ENCODE measurements around the gene CST9. TPM values are rescaled to one million over a fixed set of nuclear protein-coding genes. Genes with fewer than 3 reads are reported as not detected.

Gene CST9
- total and polyA plus RNA-seq, 10 of the 15 experiments (the other 5 are each of a cell fraction or from before 2014, with no cell fraction given), result not detected

GRCh38 chr20:23647346-23647745, 41.6 kb upstream of the CST9 start:
- TF ChIP-seq SRF (IDR thresholded peaks at IDR 0.05; ENCODE audit: low read depth in 2 of 2, low read length in 2 of 2) (no peak), NFYA (IDR thresholded peaks at IDR 0.05; ENCODE audit: borderline replicate concordance, low read depth, low read length) (no peak), MYC (IDR thresholded peaks at IDR 0.05; ENCODE audit: insufficient read depth, insufficient read length, insufficient replicate concordance, low read length, severe bottlenecking) (no peak), POLR2A (IDR thresholded peaks at IDR 0.05; ENCODE audit: low read depth, low read length) (no peak), POLR2AphosphoS2 (IDR thresholded peaks at IDR 0.05; ENCODE audit: low read depth, low read length) (no peak), STAT1 (conservative IDR thresholded peaks at IDR 0.05) (no peak), NR2C1 (IDR thresholded peaks at IDR 0.05) (no peak)
- in situ Hi-C loops (cut with MboI), result no loop called here

More at GRCh38 chr20:23647346-23647745, 41.6 kb upstream of the CST9 start:
- Histone ChIP-seq H2AFZ (ENCODE audit: control insufficient read depth, low read depth, low read length) (no peak overlapping the region), H3K9ac (ENCODE audit: control insufficient read depth, insufficient read depth, low read length) (no peak overlapping the region), H3K9me3 (replicated peaks; ENCODE audit: control insufficient read depth, insufficient read depth, low read length) (no peaks in the 10 kb centered on the region; the same call in 1 of the 3 replicates), H3K4me2 (ENCODE audit: control insufficient read depth, insufficient read depth) (no peak overlapping the region), H3K27me3 (replicated peaks in 1 of 2; ENCODE audit: control insufficient read depth in 2 of 2, insufficient read depth in 2 of 2, low read length in 1 of 2) (no peaks in the 10 kb centered on the region), H3K4me1 (ENCODE audit: control insufficient read depth, insufficient read depth, low read length) (peaks cover 26% of the 10 kb centered on the region), H3K4me3 (no peak overlapping the region), H3K79me2 (ENCODE audit: control insufficient read depth, insufficient read depth, low read length) (no peaks in the 10 kb centered on the region), H3K36me3 (ENCODE audit: control insufficient read depth in 2 of 2, insufficient read depth in 2 of 2, low read length in 1 of 2) (no peaks in the 10 kb centered on the region), H4K20me1 (ENCODE audit: control insufficient read depth, insufficient read depth) (no peaks in the 10 kb centered on the region), H3K27ac (ENCODE audit: control insufficient read depth, insufficient read depth) (no peak overlapping the region)
- CTCF ChIA-PET, result no interaction called here
- SMC1A ChIA-PET (ENCODE audit: uncharacterized antibody, unreplicated experiment), result interaction anchor here (0.6 kb wide), 1 partner anchor 571 kb away, joined by 3 read pairs; no protein-coding TSS in a partner anchor
- intact Hi-C loops (cut with micrococcal nuclease; ENCODE audit: unreplicated experiment), result no loop called here
- RAD21 ChIA-PET (ENCODE audit: unreplicated experiment), result no interaction called here
- DNase-seq (ENCODE audit: low read depth, low spot score) (no peak), FAIRE-seq (no peak), ATAC-seq (no peak)
- BruUV-seq (replicated peaks), result no TSS peak
- WGBS (ENCODE audit: insufficient coverage, insufficient replicate concordance, low lambda C conversion rate, missing lambda C conversion rate), result 77% methylated on average over 2 of the region's 2 CpGs
- POLR2A ChIA-PET, result interaction anchor here (0.5 kb wide), 1 partner anchor 142 kb away, joined by 4 read pairs; no protein-coding TSS in a partner anchor
